Stomach smooth muscle (tissue), 2 donors: Measurements from ENCODE around the gene ENTPD8.
"Not testable (repeated sequence)": the region's sequence is repeated elsewhere in the genome, so short reads cannot be mapped to it uniquely, and the experiment has no call there.

Experiments
- H3K27ac ChIP-seq: one replicate; pipeline ENCODE4 v1.7.0; 2013; ENCODE audit warnings: mild to moderate bottlenecking, low read length, inconsistent platforms
- H3K27me3 ChIP-seq, 2 donors: one replicate each; pipeline ENCODE4 v1.7.0; 2013; ENCODE audit warnings: low read length in 2 of 2; ENCODE audit not compliant: insufficient read depth in 2 of 2, control insufficient read depth in 1 of 2
- H3K36me3 ChIP-seq, 2 donors: one replicate each; pipeline ENCODE4 v1.7.0; 2013; ENCODE audit warnings: low read length in 2 of 2; ENCODE audit not compliant: control insufficient read depth in 2 of 2, insufficient read depth in 2 of 2
- H3K4me1 ChIP-seq: one replicate; pipeline ENCODE4 v1.7.0; 2013; ENCODE audit warnings: low read length; ENCODE audit not compliant: control insufficient read depth, insufficient read depth
- H3K4me3 ChIP-seq, 2 donors: one replicate each; pipeline ENCODE4 v1.7.0; 2013; ENCODE audit warnings: low read length in 2 of 2
- H3K9ac ChIP-seq, 2 donors: one replicate each; pipeline ENCODE4 v1.7.0; 2013; ENCODE audit warnings: low read length in 2 of 2, mild to moderate bottlenecking in 1 of 2
- H3K9me3 ChIP-seq, 2 donors: one replicate each; pipeline ENCODE4 v1.7.0; 2013; ENCODE audit warnings: low read length in 2 of 2; ENCODE audit not compliant: control insufficient read depth in 2 of 2
- donor health status: healthy.
- donor health status: Pancreatic carcinoma.

Gene ENTPD8

GRCh38 chr9:137392232-137393007 is 48.7 kb downstream of the ENTPD8 start:
- no peak overlapping the region for H3K9ac ChIP-seq
- peaks cover 4% of the 10 kb centered on the region for H3K4me1 ChIP-seq
- no peak overlapping the region for H3K27ac ChIP-seq
- no peaks in the 10 kb centered on the region for H3K27me3 ChIP-seq
- peaks cover 0 to 8% of the 10 kb centered on the region in 2 donors for H3K36me3 ChIP-seq
- no peak overlapping the region for H3K4me3 ChIP-seq
- H3K9me3 ChIP-seq, result peaks cover 0 to 1% of the 10 kb centered on the region in 2 donors

GRCh38 chr9:137391411-137391754 is 49.8 kb downstream of the ENTPD8 start:
- no peak overlapping the region for H3K9ac ChIP-seq
- H3K27ac ChIP-seq, result no peak overlapping the region
- H3K9me3 ChIP-seq, result no peaks in the 10 kb centered on the region
- no peaks in the 10 kb centered on the region for H3K27me3 ChIP-seq
- peaks cover 0 to 5% of the 10 kb centered on the region in 2 donors for H3K36me3 ChIP-seq
- H3K4me1 ChIP-seq, result peaks cover 4% of the 10 kb centered on the region
- H3K4me3 ChIP-seq, result no peak overlapping the region

- Histone ChIP-seq H3K4me1 (peaks cover 4% of the 10 kb centered on the region), H3K4me3 (no peak overlapping the region), H3K9ac (no peak overlapping the region), H3K27me3 (no peaks in the 10 kb centered on the region), H3K27ac (no peak overlapping the region), H3K36me3 (peaks cover 0 to 5% of the 10 kb centered on the region in 2 donors), H3K9me3 (no peaks in the 10 kb centered on the region)
Observed at GRCh38 chr9:137390553-137391410, 50.4 kb downstream of the ENTPD8 start.

- H3K9ac ChIP-seq, result no peak overlapping the region
- H3K4me1 ChIP-seq, result peaks cover 4% of the 10 kb centered on the region
- no peaks in the 10 kb centered on the region for H3K27me3 ChIP-seq
- H3K27ac ChIP-seq, result no peak overlapping the region
- peaks cover 0 to 5% of the 10 kb centered on the region in 2 donors for H3K36me3 ChIP-seq
- no peaks in the 10 kb centered on the region for H3K9me3 ChIP-seq
- no peak overlapping the region for H3K4me3 ChIP-seq
Observed at GRCh38 chr9:137389428-137389746, 51.8 kb downstream of the ENTPD8 start.

- H3K4me3 ChIP-seq, result no peak overlapping the region
- peaks cover 4% of the 10 kb centered on the region for H3K4me1 ChIP-seq
- no peaks in the 10 kb centered on the region for H3K9me3 ChIP-seq
- no peak overlapping the region for H3K27ac ChIP-seq
- H3K36me3 ChIP-seq, result peaks cover 0 to 5% of the 10 kb centered on the region in 2 donors
- H3K27me3 ChIP-seq, result no peaks in the 10 kb centered on the region
- H3K9ac ChIP-seq, result no peak overlapping the region
Observed at GRCh38 chr9:137388589-137389427, 52.3 kb downstream of the ENTPD8 start.

GRCh38 chr9:137387891-137388560 is 53.1 kb downstream of the ENTPD8 start:
- H3K9ac ChIP-seq, result no peak overlapping the region
- no peaks in the 10 kb centered on the region for H3K27me3 ChIP-seq
- peaks cover 4% of the 10 kb centered on the region for H3K4me1 ChIP-seq
- H3K27ac ChIP-seq, result no peak overlapping the region
- peaks cover 0 to 5% of the 10 kb centered on the region in 2 donors for H3K36me3 ChIP-seq
- H3K4me3 ChIP-seq, result no peak overlapping the region
- no peaks in the 10 kb centered on the region for H3K9me3 ChIP-seq

GRCh38 chr9:137387114-137387890 is 53.9 kb downstream of the ENTPD8 start:
- Histone ChIP-seq H3K27me3 (no peaks in the 10 kb centered on the region), H3K4me3 (no peak overlapping the region), H3K4me1 (peaks cover 4% of the 10 kb centered on the region), H3K27ac (no peak overlapping the region), H3K9me3 (no peaks in the 10 kb centered on the region), H3K36me3 (peaks cover 0 to 5% of the 10 kb centered on the region in 2 donors), H3K9ac (no peak overlapping the region)

- H3K36me3 ChIP-seq, H3K9ac ChIP-seq, H3K4me3 ChIP-seq, H3K9me3 ChIP-seq, H3K4me1 ChIP-seq, H3K27ac ChIP-seq, H3K27me3 ChIP-seq: not testable (repeated sequence)
Observed at GRCh38 chr9:137386507-137387113, 54.5 kb downstream of the ENTPD8 start.

GRCh38 chr9:137385061-137385655 is 56.0 kb downstream of the ENTPD8 start:
- Histone ChIP-seq H3K9me3 (no peaks in the 10 kb centered on the region), H3K4me1 (peaks cover 4% of the 10 kb centered on the region), H3K4me3 (no peak overlapping the region), H3K27ac (no peak overlapping the region), H3K9ac (no peak overlapping the region), H3K27me3 (no peaks in the 10 kb centered on the region), H3K36me3 (peaks cover 0 to 3% of the 10 kb centered on the region in 2 donors)
